Panc1 (cell line): Measurements from ENCODE around the gene PIP5K1C.

ENCODE experiments used
- POLR2AphosphoS5 ChIP-seq: IDR thresholded peaks from 2 replicates; pipeline ENCODE4 v1.6.1; 2012; ENCODE audit warnings: mild to moderate bottlenecking, low read depth, low read length, moderate library complexity
- SIN3A ChIP-seq: IDR thresholded peaks from 2 replicates; pipeline ENCODE4 v1.6.1; 2012; ENCODE audit warnings: low read depth, mild to moderate bottlenecking, low read length, moderate library complexity, borderline replicate concordance; ENCODE audit not compliant: insufficient read depth
- TF ChIP-seq, protein P1 (sequence below): fragments of 450-650 bp; IDR thresholded peaks from 2 replicates; pipeline ENCODE4 v1.5.1; 2017; ENCODE audit warnings: mild to moderate bottlenecking

DNA sequence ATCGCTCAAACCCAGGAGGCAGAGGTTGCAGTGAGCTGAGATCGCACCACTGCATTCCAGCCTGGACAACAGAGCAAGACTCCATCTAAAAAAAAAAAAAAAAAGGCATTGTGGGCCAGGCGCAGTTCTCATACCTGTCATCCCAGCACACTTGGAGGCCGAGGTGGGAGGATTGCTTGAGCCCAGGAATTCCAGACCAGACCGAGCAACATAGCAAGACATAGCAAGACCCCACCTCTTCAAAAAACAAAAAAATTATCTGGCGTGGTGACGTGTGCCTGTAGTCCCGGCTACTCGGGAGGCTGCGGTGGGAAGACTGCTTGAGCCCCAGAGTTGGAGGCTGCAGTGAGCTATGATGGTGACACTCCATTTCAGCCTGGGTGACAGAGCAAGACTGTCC is 18.0 kb downstream of the PIP5K1C start:
- TF ChIP-seq, protein P1, sequence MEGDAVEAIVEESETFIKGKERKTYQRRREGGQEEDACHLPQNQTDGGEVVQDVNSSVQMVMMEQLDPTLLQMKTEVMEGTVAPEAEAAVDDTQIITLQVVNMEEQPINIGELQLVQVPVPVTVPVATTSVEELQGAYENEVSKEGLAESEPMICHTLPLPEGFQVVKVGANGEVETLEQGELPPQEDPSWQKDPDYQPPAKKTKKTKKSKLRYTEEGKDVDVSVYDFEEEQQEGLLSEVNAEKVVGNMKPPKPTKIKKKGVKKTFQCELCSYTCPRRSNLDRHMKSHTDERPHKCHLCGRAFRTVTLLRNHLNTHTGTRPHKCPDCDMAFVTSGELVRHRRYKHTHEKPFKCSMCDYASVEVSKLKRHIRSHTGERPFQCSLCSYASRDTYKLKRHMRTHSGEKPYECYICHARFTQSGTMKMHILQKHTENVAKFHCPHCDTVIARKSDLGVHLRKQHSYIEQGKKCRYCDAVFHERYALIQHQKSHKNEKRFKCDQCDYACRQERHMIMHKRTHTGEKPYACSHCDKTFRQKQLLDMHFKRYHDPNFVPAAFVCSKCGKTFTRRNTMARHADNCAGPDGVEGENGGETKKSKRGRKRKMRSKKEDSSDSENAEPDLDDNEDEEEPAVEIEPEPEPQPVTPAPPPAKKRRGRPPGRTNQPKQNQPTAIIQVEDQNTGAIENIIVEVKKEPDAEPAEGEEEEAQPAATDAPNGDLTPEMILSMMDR: no peak
- TF ChIP-seq SIN3A (no peak), POLR2AphosphoS5 (no peak)
